ENCODE data around the gene MUC20.
"Not testable (repeated sequence)": the region's sequence is repeated elsewhere in the genome, so short reads cannot be mapped to it uniquely, and the experiment has no call there.

MUC20 gene

DNA sequence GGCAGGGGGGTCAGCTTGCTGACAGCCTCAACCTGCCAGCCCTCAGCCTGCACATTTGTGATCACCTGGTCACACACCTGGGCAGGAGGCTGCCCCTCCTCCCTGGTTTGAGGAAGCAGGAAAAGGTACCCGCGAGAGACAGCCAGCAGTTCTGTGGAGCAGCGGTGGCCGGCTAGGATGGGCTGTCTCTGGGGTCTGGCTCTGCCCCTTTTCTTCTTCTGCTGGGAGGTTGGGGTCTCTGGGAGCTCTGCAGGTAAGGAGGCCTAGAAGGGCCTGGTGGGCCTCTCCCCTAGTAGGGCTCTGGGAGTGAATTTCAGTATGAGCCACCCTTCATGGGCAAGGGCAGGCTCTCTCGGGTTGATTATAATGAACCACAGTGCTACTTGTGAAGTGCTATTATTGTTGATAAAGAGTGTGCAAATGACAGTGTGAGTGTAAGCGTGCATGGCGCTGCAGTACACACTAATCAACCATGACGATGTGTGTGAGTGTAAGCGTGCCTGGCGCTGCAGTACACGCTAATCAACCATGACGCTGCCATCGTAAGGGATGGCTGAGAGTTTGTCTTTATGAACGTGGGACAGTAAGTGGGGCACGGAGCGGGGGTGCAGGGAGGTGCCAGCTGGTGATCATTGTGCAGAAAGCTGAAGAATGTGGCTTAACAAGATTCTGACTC is at the start of gene MUC20:
Gene MUC20 (plus strand): TSS at position 148 of the 676 bp plus-strand sequence. CDS start 30 bp downstream, at position 178.
- not testable (repeated sequence) for DNase-seq (ENCODE audit: low read depth)

DNA sequence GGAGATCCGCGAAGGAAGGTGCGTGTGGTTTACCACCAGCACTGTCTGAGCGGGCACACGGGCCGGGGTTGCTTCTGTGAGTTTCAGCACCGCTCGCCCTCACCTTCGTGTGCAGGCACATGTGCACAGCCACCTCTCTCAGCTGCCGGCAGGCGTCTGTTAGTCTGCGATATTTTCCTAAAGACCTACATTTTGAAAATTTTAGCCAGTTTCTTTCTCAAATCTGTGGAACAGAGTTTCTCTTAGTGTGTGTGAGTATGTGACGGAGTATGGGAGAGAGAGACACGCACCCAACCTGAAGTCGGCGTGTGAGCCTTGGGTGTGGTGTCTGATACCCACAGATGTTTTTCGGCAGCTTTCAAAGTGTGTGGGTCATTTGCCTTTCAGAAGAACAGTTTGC is 49.5 kb upstream of the MUC20 start:
- DNase-seq (ENCODE audit: low read depth), result not testable (repeated sequence)

GRCh38 chr3:195673711-195674110 is 47.1 kb upstream of the MUC20 start:
- not testable (repeated sequence) for DNase-seq (ENCODE audit: low read depth)

GRCh38 chr3:195678391-195679015 is 42.3 kb upstream of the MUC20 start:
- DNase-seq (ENCODE audit: low read depth), result not testable (repeated sequence)

GRCh38 chr3:195680690-195681089 is 40.1 kb upstream of the MUC20 start:
- DNase-seq (ENCODE audit: low read depth), result not testable (repeated sequence)

- DNase-seq (ENCODE audit: low read depth), result not testable (repeated sequence)
Observed at GRCh38 chr3:195681458-195682103, 39.2 kb upstream of the MUC20 start.

GRCh38 chr3:195682104-195682742 is 38.6 kb upstream of the MUC20 start:
- DNase-seq (ENCODE audit: low read depth), result not testable (repeated sequence)

GRCh38 chr3:195683722-195684526 is 36.9 kb upstream of the MUC20 start:
- DNase-seq (ENCODE audit: low read depth), result not testable (repeated sequence)

GRCh38 chr3:195684527-195685257 is 36.1 kb upstream of the MUC20 start:
- not testable (repeated sequence) for DNase-seq (ENCODE audit: low read depth)

DNA sequence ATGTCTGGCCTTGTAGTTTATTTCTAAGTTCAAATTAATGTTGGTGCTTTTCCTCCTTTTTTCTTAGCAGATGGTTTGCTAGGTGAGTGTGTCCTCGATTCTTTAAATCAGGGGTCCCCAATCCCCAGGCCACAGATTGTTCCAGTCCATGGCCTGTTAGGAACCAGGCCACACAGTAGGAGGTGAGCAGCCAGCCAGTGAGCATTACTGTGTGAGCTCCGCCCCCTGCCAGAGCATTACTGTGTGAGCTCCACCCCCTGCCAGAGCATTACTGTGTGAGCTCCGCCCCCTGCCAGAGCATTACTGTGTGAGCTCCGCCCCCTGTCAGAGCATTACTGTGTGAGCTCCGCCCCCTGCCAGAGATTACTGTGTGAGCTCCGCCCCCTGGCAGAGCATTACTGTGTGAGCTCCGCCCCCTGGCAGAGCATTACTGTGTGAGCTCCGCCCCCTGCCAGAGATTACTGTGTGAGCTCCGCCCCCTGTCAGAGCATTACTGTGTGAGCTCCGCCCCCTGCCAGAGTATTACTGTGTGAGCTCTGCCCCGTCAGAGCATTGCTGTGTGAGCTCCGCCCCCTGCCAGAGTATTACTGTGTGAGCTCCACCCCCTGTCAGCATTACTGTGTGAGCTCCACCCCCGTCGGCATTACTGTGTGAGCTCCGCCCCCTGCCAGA is 34.1 kb upstream of the MUC20 start:
- DNase-seq (ENCODE audit: low read depth), result not testable (repeated sequence)

- peak; percentile 38 for DNase-seq (ENCODE audit: low read depth)
Observed at GRCh38 chr3:195687209-195687760, 33.5 kb upstream of the MUC20 start.

DNA sequence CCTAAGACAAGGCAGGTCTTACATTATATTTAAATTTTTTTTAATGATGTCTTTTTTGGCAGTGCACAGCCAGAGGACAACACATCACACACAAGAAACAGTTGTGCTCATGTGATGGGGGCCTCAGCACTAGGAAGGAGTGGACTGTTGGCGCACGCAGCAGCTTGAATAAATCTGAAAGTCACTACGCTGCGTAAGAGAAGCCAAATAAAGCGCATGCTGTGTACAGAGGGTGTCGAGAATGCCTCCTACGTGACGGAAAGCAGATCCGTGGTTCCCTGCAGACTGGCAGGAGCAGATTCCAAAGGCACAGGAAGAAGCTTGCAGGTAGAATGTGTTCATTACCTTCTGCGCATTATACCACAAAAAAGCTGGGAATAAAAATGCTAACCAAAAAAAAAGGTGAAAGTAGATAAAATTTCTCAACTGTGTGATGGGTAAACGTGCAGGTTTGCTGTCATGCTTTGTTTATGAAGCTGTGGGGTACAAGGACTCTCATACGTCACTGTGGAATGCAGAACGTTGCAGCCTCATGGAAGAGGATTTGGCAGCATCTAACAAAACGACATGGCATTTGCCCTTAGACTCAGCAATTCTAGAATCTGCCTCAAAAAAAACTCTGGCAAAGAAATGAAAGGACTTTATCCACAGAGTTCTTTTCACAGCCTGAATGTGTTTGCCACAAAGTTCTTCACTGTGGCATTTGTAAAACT is 32.2 kb upstream of the MUC20 start:
- peak; percentile 61 for DNase-seq (ENCODE audit: low read depth)

DNA sequence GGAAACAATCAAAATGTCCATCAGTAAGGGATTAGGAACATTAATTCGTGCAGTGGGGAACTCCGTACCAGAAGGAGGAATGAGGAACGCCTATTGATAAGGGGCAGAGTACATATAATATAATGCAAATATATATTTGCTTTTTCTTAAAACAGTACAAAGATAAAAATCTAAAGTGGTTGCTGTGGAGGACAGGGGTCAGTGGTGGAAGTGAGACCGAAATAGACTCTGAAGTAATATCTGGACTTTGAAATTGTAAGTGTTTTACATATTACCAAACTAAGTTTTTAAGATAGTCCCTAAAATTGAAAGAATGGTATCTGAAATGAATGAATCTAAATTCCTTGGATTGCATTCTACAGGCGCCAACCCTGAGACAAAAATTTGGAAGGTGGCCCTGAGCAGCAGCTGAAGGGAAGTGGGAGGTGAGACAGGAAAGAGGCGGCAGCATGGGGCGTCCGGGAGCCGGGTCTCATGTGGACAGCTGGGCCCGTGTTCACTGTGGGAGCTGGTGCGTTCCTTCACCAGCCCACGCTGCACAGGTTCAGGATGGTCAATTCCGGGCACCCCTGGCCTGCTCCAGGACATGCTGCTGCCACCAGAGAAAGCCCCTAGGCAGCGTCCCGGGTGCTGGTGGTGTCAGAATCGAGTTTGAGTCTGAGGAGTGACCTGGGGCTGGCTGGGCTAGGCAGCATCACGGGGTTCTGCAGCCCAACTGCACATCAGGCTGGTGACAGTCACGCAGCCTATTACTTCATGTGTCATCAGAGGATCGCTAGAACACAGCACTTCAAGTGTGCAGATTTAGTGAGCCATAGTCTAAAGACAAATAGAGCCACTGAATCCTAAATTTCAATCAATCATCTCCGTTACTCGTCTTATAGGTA is 31.4 kb upstream of the MUC20 start:
- not testable (repeated sequence) for DNase-seq (ENCODE audit: low read depth)

GRCh38 chr3:195690951-195691350 is 29.8 kb upstream of the MUC20 start:
- DNase-seq (ENCODE audit: low read depth), result no peak

GRCh38 chr3:195691596-195692353 is 29.0 kb upstream of the MUC20 start:
- not testable (repeated sequence) for DNase-seq (ENCODE audit: low read depth)

DNA sequence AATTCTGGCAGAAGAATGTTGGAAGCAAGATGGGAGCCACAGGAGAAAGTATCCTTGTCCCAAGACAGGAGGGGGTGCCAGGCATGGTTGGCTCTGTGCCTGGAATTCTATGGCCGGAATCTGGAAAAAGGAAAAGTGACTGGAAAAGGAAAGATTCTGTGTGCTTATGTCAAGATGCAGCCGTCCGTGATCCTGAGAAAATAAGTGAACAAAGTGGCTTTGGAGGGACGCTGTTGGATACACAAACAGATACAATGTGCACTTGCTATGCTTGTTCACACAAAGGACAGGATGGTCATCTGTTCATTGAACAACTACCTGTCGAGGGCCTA is 28.5 kb upstream of the MUC20 start:
- DNase-seq (ENCODE audit: low read depth), result no peak

DNA sequence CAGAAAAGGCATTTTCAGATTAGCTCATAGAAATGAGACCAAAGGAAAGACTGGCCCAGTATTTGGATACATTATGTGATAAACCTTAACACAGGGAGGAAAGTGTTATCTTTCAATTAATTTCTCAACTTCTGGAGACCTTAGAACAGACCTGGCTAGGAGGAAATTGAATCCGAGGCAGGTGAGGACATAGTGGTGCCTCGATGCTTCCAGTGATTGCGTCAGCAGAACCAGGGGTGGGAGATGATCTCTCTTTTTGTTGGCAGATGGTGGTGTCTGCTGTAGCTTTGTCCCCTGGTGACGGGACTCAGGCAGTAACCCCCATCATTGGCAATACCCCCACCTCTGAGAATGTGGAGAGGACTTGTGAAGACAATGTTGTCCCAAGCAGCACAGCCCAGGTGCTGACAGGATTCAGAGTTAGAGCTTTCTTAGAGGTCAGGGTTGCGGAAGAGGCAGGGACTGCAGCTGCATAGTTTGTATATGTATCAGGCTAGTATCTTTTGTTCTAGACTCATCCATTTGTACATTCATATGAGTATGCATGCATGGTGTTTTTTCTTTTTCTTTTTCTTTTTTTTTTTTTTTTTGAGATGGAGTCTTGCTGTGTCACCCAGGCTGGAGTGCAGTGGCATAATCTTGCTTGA is 27.9 kb upstream of the MUC20 start:
- peak; percentile 53 for DNase-seq (ENCODE audit: low read depth)
